A673 (cell line): Measurements from ENCODE around the gene IMP4.

Experiments used
- EZH2 ChIP-seq: fragments of 200-600 bp; sonication (generic); IDR thresholded peaks from 2 replicates; pipeline ENCODE4 v1.6.1; 2017; ENCODE audit warnings: borderline replicate concordance, low read depth, mild to moderate bottlenecking, mixed read lengths, antibody characterized with exemption, low read length; ENCODE audit not compliant: poor library complexity, severe bottlenecking
- TF ChIP-seq, protein P1 (sequence below): fragments of 300-800, 200-600 bp; sonication (generic); conservative IDR thresholded peaks from 2 replicates; pipeline ENCODE4 v1.5.1; 2017; ENCODE audit warnings: low read depth, mild to moderate bottlenecking, antibody characterized with exemption, low read length, moderate library complexity, mixed read lengths

DNA sequence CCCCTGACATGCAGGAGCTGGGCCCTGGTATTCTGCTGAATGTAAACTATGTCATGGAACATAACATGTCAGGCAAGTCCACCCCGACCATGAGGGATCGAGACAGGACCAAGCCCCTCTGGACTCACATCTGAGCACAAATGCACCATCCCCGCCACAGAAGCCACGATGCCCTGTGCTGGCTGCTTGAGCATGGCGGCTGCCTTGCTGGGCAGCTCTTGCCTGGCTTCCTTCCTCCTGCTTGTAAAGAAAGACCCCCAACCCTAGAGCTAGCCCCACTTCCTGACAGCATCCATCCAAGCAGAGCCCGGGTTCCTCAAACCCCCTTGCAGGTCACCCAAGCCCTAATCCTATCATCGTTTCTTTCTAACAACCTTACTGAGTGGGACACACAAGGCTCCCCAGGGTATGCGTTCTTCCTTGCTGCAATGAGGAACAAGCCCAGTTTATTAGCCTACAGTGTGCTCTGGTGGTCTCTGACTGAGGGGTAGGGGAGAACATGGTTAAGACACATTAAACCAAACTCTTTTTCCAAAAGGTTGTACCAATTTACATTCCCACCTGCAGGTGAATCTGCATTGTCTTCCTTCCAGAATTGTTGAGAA lies 39.7 kb downstream of the IMP4 start:
- TF ChIP-seq, protein P1, sequence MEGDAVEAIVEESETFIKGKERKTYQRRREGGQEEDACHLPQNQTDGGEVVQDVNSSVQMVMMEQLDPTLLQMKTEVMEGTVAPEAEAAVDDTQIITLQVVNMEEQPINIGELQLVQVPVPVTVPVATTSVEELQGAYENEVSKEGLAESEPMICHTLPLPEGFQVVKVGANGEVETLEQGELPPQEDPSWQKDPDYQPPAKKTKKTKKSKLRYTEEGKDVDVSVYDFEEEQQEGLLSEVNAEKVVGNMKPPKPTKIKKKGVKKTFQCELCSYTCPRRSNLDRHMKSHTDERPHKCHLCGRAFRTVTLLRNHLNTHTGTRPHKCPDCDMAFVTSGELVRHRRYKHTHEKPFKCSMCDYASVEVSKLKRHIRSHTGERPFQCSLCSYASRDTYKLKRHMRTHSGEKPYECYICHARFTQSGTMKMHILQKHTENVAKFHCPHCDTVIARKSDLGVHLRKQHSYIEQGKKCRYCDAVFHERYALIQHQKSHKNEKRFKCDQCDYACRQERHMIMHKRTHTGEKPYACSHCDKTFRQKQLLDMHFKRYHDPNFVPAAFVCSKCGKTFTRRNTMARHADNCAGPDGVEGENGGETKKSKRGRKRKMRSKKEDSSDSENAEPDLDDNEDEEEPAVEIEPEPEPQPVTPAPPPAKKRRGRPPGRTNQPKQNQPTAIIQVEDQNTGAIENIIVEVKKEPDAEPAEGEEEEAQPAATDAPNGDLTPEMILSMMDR: no peak
- TF ChIP-seq EZH2: no peak
